GM12874 (cell line): ENCODE results near the gene STX10.

Source experiments
- CTCF ChIP-seq: IDR thresholded peaks from 2 replicates; pipeline ENCODE4 v1.5.1; 2011; ENCODE audit warnings: low read depth, mild to moderate bottlenecking, control low read depth, low read length, moderate library complexity; ENCODE audit not compliant: insufficient read depth

STX10 gene

GRCh38 chr19:13176345-13176744 lies 26.2 kb upstream of the STX10 start:
- TF ChIP-seq CTCF: no peak

- no peak for TF ChIP-seq CTCF
Measured at GRCh38 chr19:13173139-13173737, 23.1 kb upstream of the STX10 start.

- TF ChIP-seq CTCF: no peak
Measured at GRCh38 chr19:13172346-13173138, 22.4 kb upstream of the STX10 start.

- no peak for TF ChIP-seq CTCF
Measured at GRCh38 chr19:13171146-13171545, 21.0 kb upstream of the STX10 start.

- TF ChIP-seq CTCF: no peak
Measured at GRCh38 chr19:13169769-13170168, 19.6 kb upstream of the STX10 start.

- no peak for TF ChIP-seq CTCF
Measured at GRCh38 chr19:13165162-13165997, 15.2 kb upstream of the STX10 start.
